PC-9 (cell line): ENCODE measurements around the gene MRE11. TPM values are rescaled to one million over a fixed set of nuclear protein-coding genes. Genes with fewer than 3 reads are reported as not detected.

Experiments used
- Bru-seq: library from RNA; stranded (reverse); fragments of 400-500 nt; gene quantifications from one replicate; lab custom pipeline; 2021; lab: Mats Ljungman, UMichigan
- BruChase-seq, 2 experiments: library from RNA; stranded (reverse); fragments of 400-500 nt; gene quantifications; one replicate each; lab custom pipeline; 2021; lab: Mats Ljungman, UMichigan
- BruUV-seq: library from RNA; stranded (reverse); fragments of 400-500 nt; replicated peaks from 2 replicates; lab custom pipeline; 2021; lab: Mats Ljungman, UMichigan
- CTCF ChIA-PET: fragments of 300-600 bp; sonication (Branson Sonifier 250); formaldehyde crosslinking; loops from one replicate; lab custom pipeline; 2022; ENCODE audit warnings: antibody characterized with exemption; lab: Charles Lee
- POLR2A ChIA-PET: fragments of 300-600 bp; sonication (Branson Sonifier 250); formaldehyde crosslinking; loops from one replicate; lab custom pipeline; 2022; ENCODE audit warnings: antibody characterized with exemption; ENCODE audit not compliant: unreplicated experiment; lab: Charles Lee
- DNase-seq, 2 experiments: peaks; one replicate each; pipeline versions ENCODE4 v3.0.0 to v3.0.0-alpha.2; 2015 to 2022; ENCODE audit warnings: mixed read lengths in 1 of 2
- H2AFZ ChIP-seq: fragments of 200-600 bp; sonication (generic); 2 replicates; pipeline ENCODE4 v1.8.1; 2017; ENCODE audit warnings: antibody characterized with exemption
- H3F3A ChIP-seq: fragments of 200-600 bp; sonication (generic); 2 replicates; pipeline ENCODE4 v1.8.1; 2017; ENCODE audit warnings: antibody characterized with exemption, mild to moderate bottlenecking, low read depth; ENCODE audit not compliant: insufficient read depth
- H3K27ac ChIP-seq: fragments of 200-600 bp; sonication (generic); 2 replicates; pipeline ENCODE4 v1.6.1; 2016; ENCODE audit warnings: mixed run types
- H3K27me3 ChIP-seq: fragments of 200-600 bp; sonication (generic); 2 replicates; pipeline ENCODE4 v1.6.1; 2016; ENCODE audit warnings: low read depth, mixed run types; ENCODE audit not compliant: insufficient read depth
- H3K36me3 ChIP-seq: fragments of 200-600 bp; sonication (generic); 2 replicates; pipeline ENCODE4 v1.6.1; 2016; ENCODE audit warnings: low read depth, mixed run types
- H3K4me1 ChIP-seq: fragments of 200-600 bp; sonication (generic); replicated peaks from 2 replicates; pipeline ENCODE4 v1.6.1; 2016; ENCODE audit warnings: mixed run types; ENCODE audit not compliant: insufficient read depth
- H3K4me2 ChIP-seq: fragments of 200-600 bp; sonication (generic); 2 replicates; pipeline ENCODE4 v1.6.1; 2017; ENCODE audit warnings: mixed run types
- H3K4me3 ChIP-seq: fragments of 200-600 bp; sonication (generic); 2 replicates; pipeline ENCODE4 v1.6.1; 2016; ENCODE audit warnings: mixed run types
- H3K79me2 ChIP-seq: fragments of 200-600 bp; sonication (generic); 2 replicates; pipeline ENCODE4 v1.6.1; 2017; ENCODE audit warnings: low read depth, mixed run types
- H3K9me2 ChIP-seq: fragments of 200-600 bp; sonication (generic); 2 replicates; pipeline ENCODE4 v1.8.1; 2017; ENCODE audit warnings: mild to moderate bottlenecking; ENCODE audit not compliant: insufficient read depth
- H3K9me3 ChIP-seq: fragments of 200-600 bp; sonication (generic); 2 replicates; pipeline ENCODE4 v1.8.1; 2016; ENCODE audit warnings: low read depth; ENCODE audit not compliant: insufficient read depth
- H4K20me1 ChIP-seq: fragments of 200-600 bp; sonication (generic); 2 replicates; pipeline ENCODE4 v1.8.1; 2017; ENCODE audit not compliant: insufficient read depth
- CTCF ChIP-seq: fragments of 200-600 bp; sonication (generic); conservative IDR thresholded peaks from 2 replicates; pipeline ENCODE4 v1.6.1; 2017; ENCODE audit warnings: mixed run types, antibody characterized with exemption, mild to moderate bottlenecking, moderate library complexity
- EZH2 ChIP-seq: fragments of 200-600 bp; sonication (generic); IDR thresholded peaks from 2 replicates; pipeline ENCODE4 v1.8.0; 2017; ENCODE audit warnings: antibody characterized with exemption, low read depth
- intact Hi-C: fragments of 100-400 bp; cut with micrococcal nuclease; formaldehyde crosslinking; loops from one replicate; pipeline ENCODE4 v1.10.0; 2022; ENCODE audit not compliant: unreplicated experiment
- long read RNA-seq: library from polyadenylated mRNA; stranded (forward); transcript quantifications from one replicate; pipeline ENCODE4 v2.0.0, GENCODE V29; 2022
- total RNA-seq: library from RNA; stranded (reverse); gene quantifications from 2 replicates; pipeline ENCODE4 v1.2.3, GENCODE V29; 2021

Gene MRE11
- total RNA-seq, result 40.3 and 41.1 TPM in 2 replicates
- Bru-seq, nascent RNA, result percentile 82 among the genes with signal in this experiment
- percentile 82 among the genes with signal in this experiment for BruChase-seq, experiment 1, labeled RNA remaining after a 2-hour chase
- percentile 74 among the genes with signal in this experiment for BruChase-seq, experiment 2, labeled RNA remaining after a 6-hour chase
- long read RNA-seq, full-length matches to known transcripts, result 15 of 48 reads
- long read RNA-seq, partial matches to known transcripts, result 2 of 48 reads
- long read RNA-seq, other reads (novel, unspliced or antisense), result 31 of 48 reads

- no peak for TF ChIP-seq CTCF
- TF ChIP-seq EZH2, result no peak
- intact Hi-C loops, result loop anchor here (5.0 to 10.0 kb wide), 2 partner anchors 169 to 366 kb away; partner anchors contain the start of gene PANX1
Observed at GRCh38 chr11:94493281-94494125, at the start of gene MRE11, which contains the start of gene ANKRD49. MRE11 (minus strand) TSS chr11:94493844; CDS start chr11:94492801, 1,043 bp downstream. ANKRD49 (plus strand) TSS chr11:94493984; CDS start chr11:94496694, 2,710 bp downstream.

GRCh38 chr11:94539420-94539819, 45.8 kb upstream of the MRE11 start:
- intact Hi-C loops, result no loop called here
- peak in 1 of 2 experiments; percentile 66 for DNase-seq
- Histone ChIP-seq H3K27ac (no peak overlapping the region), H3K4me2 (no peak overlapping the region), H3K9me3 (no peaks in the 10 kb centered on the region), H3K36me3 (no peaks in the 10 kb centered on the region), H3K4me1 (peaks cover 26% of the 10 kb centered on the region), H3K9me2 (no peaks in the 10 kb centered on the region), H3K4me3 (no peak overlapping the region), H2AFZ (no peak overlapping the region), H3F3A (peaks cover 11% of the 10 kb centered on the region), H3K27me3 (no peaks in the 10 kb centered on the region), H4K20me1 (no peaks in the 10 kb centered on the region), H3K79me2 (no peaks in the 10 kb centered on the region)
- TF ChIP-seq EZH2, result no peak
- TF ChIP-seq CTCF, result no peak
- ChIA-PET CTCF (no interaction called here), POLR2A (no interaction called here)
- no TSS peak for BruUV-seq

More at GRCh38 chr11:94493281-94494125, at the start of gene MRE11, which contains the start of gene ANKRD49:
- peaks cover 10% of the 10 kb centered on the region; the same call in 1 of the 2 replicates for H3K36me3 ChIP-seq
- H3K9me2 ChIP-seq, result no peaks in the 10 kb centered on the region
- BruUV-seq, result TSS peak; percentile 73
- H3K4me1 ChIP-seq, result peaks cover 23% of the 10 kb centered on the region
- H4K20me1 ChIP-seq, result no peaks in the 10 kb centered on the region; the same call in 1 of the 2 replicates
- DNase-seq, result peak; percentile 97 to 99
- no peaks in the 10 kb centered on the region for H3K9me3 ChIP-seq
- peak within 1 kb of the TSS; percentile 87 for H3K4me3 ChIP-seq
- no peaks in the 10 kb centered on the region for H3F3A ChIP-seq
- ChIA-PET POLR2A (interaction anchor here (0.5 kb wide), 1 partner anchor 752 kb away, joined by 4 read pairs; the partner anchor contains the start of genes C11orf54 and TAF1D), CTCF (no interaction called here)
- peak within 1 kb of the TSS; percentile 94 for H3K4me2 ChIP-seq
- no peaks in the 10 kb centered on the region for H3K27me3 ChIP-seq
- H3K27ac ChIP-seq, result peak within 1 kb of the TSS; percentile 73
- peaks cover 46% of the 10 kb centered on the region for H3K79me2 ChIP-seq
- peak within 1 kb of the TSS; percentile 99 for H2AFZ ChIP-seq

GRCh38 chr11:94537031-94537600, 43.5 kb upstream of the MRE11 start:
- ChIA-PET POLR2A (no interaction called here), CTCF (no interaction called here)
- Histone ChIP-seq H4K20me1 (no peaks in the 10 kb centered on the region), H3K9me3 (no peaks in the 10 kb centered on the region), H3K27me3 (no peaks in the 10 kb centered on the region), H3K27ac (no peak overlapping the region), H2AFZ (no peak overlapping the region), H3K79me2 (no peaks in the 10 kb centered on the region), H3K9me2 (no peaks in the 10 kb centered on the region), H3K36me3 (no peaks in the 10 kb centered on the region), H3K4me3 (no peak overlapping the region), H3K4me2 (0 out of 2 replicates have a peak overlapping the region, but pooled peaks have one; percentile 1), H3F3A (no peaks in the 10 kb centered on the region), H3K4me1 (peaks cover 16% of the 10 kb centered on the region)
- intact Hi-C loops, result no loop called here
- no peak for TF ChIP-seq CTCF
- no peak for TF ChIP-seq EZH2
- BruUV-seq, result no TSS peak
- peak in 1 of 2 experiments; percentile 63 for DNase-seq
